ENCODE measurements around the gene CCL4L2. TPM values are rescaled to one million over a fixed set of nuclear protein-coding genes. Genes with fewer than 3 reads are reported as not detected.
"Not testable (repeated sequence)": the region's sequence is repeated elsewhere in the genome, so short reads cannot be mapped to it uniquely, and the experiment has no call there.

CCL4L2 gene
- total and polyA plus RNA-seq, 12 donors: 0.57 to 5.1 (median 2.2) TPM; not detected in 1

DNA sequence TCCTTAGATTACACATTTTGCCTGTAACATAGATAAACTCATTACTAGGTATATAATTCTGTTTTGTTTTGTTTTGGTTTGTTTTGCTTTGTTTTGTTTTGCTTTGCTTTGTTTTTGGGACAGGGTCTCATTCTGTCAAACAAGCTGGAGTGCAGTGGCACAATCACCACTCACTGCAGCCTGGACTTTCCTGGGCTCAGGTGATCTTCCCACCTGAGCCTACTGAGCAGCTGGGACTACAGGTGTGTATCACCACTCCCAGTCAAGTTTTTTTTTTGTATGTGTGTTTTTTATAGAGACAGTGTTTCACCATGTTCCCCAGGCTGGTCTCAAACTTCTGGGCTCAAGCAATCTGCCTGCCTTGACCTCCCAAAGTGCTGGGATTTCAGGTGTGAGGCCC, 1.3 kb upstream of the CCL4L2 start:
- DNase-seq: no peak
- H3K27me3 ChIP-seq: no peaks in the 10 kb centered on the region
- H3K27ac ChIP-seq: no peak overlapping the region
- H3K4me3 ChIP-seq: no peak overlapping the region
- no peaks in the 10 kb centered on the region for H3K9me3 ChIP-seq (replicated peaks in 1 of 3)
- no peaks in the 10 kb centered on the region for H3K4me1 ChIP-seq (replicated peaks in 1 of 2)
- intact Hi-C loops (cut with DNase I): no loop called here
- H3K36me3 ChIP-seq (replicated peaks in 1 of 2): no peaks in the 10 kb centered on the region
- TF ChIP-seq POLR2A (IDR thresholded peaks at IDR 0.05) (no peak), CTCF (IDR thresholded peaks at IDR 0.05) (no peak)

DNA sequence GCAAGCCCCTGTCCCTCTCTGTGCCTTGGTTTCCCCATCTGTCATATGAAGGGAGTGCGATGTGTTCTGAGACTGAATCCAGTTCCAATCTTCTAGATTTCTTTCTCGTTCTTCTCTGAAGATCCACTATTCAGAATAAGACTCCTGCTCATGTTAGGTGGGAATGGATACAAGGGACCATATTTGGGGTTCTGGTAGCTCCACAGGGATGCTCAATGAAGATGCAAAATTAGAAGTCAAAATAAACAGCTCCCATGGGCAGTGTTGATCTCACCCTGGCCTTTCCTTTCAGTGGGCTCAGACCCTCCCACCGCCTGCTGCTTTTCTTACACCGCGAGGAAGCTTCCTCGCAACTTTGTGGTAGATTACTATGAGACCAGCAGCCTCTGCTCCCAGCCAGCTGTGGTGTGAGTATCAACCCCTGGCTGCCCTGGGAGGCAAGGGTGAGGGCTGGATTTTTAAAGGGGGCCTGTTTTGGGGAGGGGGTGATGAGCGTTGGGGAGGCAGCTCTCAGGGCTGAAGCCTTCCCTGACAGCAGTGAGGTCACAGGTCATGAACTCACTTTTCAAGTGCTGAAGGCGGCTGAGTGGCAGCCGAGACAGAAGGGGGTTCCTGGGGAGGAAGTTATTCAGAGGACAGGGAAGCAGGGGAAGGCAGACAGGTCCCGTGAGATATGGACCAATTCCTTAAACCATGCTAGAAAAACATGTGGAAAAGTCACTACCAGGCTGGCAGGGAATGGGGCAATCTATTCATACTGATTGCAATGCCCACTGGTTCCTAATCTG, 815 bp downstream of the CCL4L2 start:
- H3K27me3 ChIP-seq; H3K4me3 ChIP-seq; H3K27ac ChIP-seq; H3K4me1 ChIP-seq (replicated peaks in 1 of 2); H3K9me3 ChIP-seq (replicated peaks in 1 of 3); H3K36me3 ChIP-seq (replicated peaks in 1 of 2); intact Hi-C loops (cut with DNase I); DNase-seq: not testable (repeated sequence)
- 53 to 73% (median 57%) methylated on average over 6 to 10 of the region's 10 CpGs for WGBS, 4 donors

- DNase-seq: no peak
- no peaks in the 10 kb centered on the region for H3K4me1 ChIP-seq (replicated peaks in 1 of 2)
- H3K27me3 ChIP-seq: no peaks in the 10 kb centered on the region
- no peaks in the 10 kb centered on the region for H3K36me3 ChIP-seq (replicated peaks in 1 of 2)
- no peak overlapping the region for H3K4me3 ChIP-seq
- WGBS, 4 donors: 34 to 82% (median 55%) methylated on average over 2 to 4 of the region's 4 CpGs
- no peak for TF ChIP-seq CTCF (IDR thresholded peaks at IDR 0.05)
- no peak for TF ChIP-seq POLR2A (IDR thresholded peaks at IDR 0.05)
- no peaks in the 10 kb centered on the region for H3K9me3 ChIP-seq (replicated peaks in 1 of 3)
- H3K27ac ChIP-seq: no peak overlapping the region
- intact Hi-C loops (cut with DNase I): no loop called here
Observed at GRCh38 chr17:36212272-36212605, 1.4 kb downstream of the CCL4L2 start.

DNA sequence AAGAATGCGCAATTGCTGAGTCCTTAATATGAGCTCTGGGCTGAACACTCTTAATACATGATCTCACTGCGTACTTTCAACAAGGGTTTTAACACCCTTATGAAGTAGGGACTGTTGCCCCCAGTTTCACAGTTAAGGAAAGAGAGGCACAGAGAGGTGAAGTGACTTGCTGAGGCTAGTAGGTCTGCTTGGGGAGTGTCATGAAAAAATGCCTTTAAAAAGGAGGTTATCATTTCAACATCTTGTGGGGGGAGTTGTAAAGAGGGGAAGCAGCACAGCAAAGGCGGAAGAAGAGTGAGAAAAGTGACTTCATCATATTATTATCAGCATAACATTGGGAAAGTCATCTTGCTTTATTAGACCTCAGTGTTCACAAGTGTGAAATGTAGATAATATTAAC, 2.1 kb downstream of the CCL4L2 start:
- H3K27me3 ChIP-seq: no peaks in the 10 kb centered on the region
- DNase-seq: no peak
- WGBS, 4 donors: 77 to 81% (median 79%) methylated on average over 3 of the region's 3 CpGs
- no peak overlapping the region for H3K4me3 ChIP-seq
- intact Hi-C loops (cut with DNase I): no loop called here
- no peak for TF ChIP-seq CTCF (IDR thresholded peaks at IDR 0.05)
- no peak for TF ChIP-seq POLR2A (IDR thresholded peaks at IDR 0.05)
- H3K4me1 ChIP-seq (replicated peaks in 1 of 2): no peaks in the 10 kb centered on the region
- no peaks in the 10 kb centered on the region for H3K36me3 ChIP-seq (replicated peaks in 1 of 2)
- H3K9me3 ChIP-seq (replicated peaks in 1 of 3): no peaks in the 10 kb centered on the region
- no peak overlapping the region for H3K27ac ChIP-seq

- no peak for DNase-seq
- intact Hi-C loops (cut with DNase I): no loop called here
- Histone ChIP-seq H3K9me3 (replicated peaks in 1 of 3) (no peaks in the 10 kb centered on the region), H3K27ac (no peak overlapping the region), H3K4me1 (replicated peaks in 1 of 2) (no peaks in the 10 kb centered on the region), H3K27me3 (no peaks in the 10 kb centered on the region), H3K36me3 (replicated peaks in 1 of 2) (no peaks in the 10 kb centered on the region), H3K4me3 (no peak overlapping the region)
- WGBS, 4 donors: 59 to 85% (median 74%) methylated on average over 3 of the region's 3 CpGs
- TF ChIP-seq CTCF (IDR thresholded peaks at IDR 0.05): no peak
Observed at GRCh38 chr17:36213695-36214094, 2.8 kb downstream of the CCL4L2 start.
